Activated naive CD4-positive, alpha-beta T cell (primary cell): ENCODE measurements around the gene CCDC9.
"Not testable (repeated sequence)": the region's sequence is repeated elsewhere in the genome, so short reads cannot be mapped to it uniquely, and the experiment has no call there.

ENCODE experiments used
- DNase-seq, 4 experiments: peaks; one replicate each; lab custom pipeline; 2025; lab: John Stamatoyannopoulos, UW

The CCDC9 gene

GRCh38 chr19:47300867-47301266, 44.5 kb downstream of the CCDC9 start:
- DNase-seq, result not testable (repeated sequence)

- no peak for DNase-seq
Measured at GRCh38 chr19:47302249-47302648, 45.9 kb downstream of the CCDC9 start.

DNA sequence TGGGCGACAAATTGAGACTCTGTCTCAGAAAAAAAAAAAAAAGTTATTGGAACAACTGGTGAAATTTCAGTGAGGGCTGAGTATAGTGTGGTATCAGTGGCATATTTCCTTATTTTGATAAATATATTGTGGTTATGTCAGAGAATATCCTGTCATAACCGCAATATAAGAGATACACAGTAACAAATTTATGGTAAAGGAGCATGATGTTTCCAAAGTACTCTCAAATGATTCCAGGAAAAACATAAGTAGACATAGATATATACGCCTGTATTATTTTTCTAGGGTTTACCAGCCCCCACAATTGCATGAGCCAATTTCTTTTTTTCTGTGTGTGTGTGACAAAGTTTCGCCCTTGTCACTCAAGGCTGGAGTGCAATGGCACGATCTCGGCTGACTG, 47.6 kb downstream of the CCDC9 start:
- DNase-seq, result no peak

DNA sequence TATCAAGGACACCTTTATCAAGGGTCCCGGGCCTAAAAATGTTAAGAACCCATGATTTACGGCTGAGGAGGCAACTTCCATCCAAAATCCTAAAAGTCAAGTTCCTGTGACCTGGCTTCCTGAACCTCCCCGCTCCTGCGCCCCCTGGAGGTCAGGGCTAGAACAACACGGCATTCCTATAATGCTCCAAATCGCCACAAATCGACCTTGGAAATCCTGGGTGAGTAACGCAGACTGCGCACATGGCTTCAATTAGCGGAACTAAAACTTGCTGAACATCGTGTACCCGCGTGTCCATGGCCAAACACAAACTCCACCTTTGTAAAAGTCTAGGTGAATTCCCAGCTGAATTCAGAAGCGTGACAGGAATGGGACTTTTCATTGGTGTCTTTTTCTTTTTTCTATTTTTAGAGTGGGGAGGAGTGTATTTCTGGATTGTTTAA, 49.0 kb downstream of the CCDC9 start:
- peak; percentile 13 to 51 (median 26) for DNase-seq

DNA sequence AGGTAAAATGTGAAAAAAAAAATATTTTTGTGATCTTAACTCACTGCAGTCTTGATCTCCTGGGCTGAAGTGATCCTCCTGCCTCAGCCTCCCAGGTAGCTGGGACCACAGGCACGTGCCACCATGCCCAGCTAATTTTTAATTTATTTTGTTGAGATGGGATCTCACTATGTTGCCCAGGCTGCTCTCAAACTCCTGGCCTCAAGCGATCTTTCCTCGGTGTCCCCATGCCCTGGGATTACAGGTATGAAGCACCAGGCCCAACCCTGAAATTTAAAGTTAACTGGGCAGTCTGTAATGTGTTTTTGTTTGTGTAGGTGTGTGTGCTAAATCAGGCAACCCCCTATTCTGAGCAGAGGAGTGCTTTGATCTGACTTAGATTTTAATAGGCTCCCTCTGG, 50.0 kb downstream of the CCDC9 start:
- DNase-seq, result no peak

- DNase-seq, result no peak
Measured at GRCh38 chr19:47309038-47309437, 52.7 kb downstream of the CCDC9 start.

- DNase-seq, result no peak
Measured at GRCh38 chr19:47309608-47310007, 53.3 kb downstream of the CCDC9 start, which contains the start of gene C5AR1. Gene C5AR1, plus strand, starts transcription at chr19:47309861. Its CDS starts 35 bp downstream, at chr19:47309896.

DNA sequence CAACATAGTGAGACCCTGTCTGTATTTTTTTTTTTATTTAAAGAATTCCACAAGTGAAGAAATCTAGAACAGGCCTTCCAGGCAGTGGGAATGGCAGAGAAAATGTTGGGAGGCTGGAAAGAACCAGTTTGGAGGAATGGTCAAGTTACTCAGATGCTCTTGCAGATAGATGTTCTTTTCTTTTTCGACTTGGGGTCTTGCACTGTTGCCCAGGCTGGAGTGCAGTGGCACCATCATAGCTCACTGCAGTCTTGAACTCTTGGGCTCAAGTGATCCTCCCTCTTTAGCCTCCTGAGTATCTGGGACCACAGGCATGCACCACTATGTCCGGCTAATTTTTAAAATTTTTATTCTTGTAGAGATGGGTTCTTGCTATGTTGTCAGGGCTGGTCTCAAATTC, 54.0 kb downstream of the CCDC9 start:
- DNase-seq, result no peak

DNA sequence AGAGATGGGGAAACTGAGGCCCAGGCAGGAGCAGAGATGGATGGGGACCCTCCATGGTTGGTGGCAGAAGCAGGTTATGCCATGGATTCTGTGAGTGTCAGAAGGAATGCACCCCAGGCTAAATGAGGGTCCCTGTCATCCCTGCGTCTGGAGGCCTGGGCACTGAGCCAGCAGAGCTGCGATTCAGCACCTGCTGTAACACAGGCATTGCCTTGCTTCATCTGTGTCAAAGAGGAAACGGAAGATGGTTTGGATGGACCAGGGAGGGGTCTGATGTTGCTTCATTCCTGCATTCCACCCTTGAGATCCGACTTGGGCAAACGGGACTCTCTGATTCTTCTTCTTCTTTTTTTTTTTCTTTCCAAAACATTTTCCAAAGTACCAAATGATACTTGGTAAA, 54.5 kb downstream of the CCDC9 start:
- no peak for DNase-seq

DNA sequence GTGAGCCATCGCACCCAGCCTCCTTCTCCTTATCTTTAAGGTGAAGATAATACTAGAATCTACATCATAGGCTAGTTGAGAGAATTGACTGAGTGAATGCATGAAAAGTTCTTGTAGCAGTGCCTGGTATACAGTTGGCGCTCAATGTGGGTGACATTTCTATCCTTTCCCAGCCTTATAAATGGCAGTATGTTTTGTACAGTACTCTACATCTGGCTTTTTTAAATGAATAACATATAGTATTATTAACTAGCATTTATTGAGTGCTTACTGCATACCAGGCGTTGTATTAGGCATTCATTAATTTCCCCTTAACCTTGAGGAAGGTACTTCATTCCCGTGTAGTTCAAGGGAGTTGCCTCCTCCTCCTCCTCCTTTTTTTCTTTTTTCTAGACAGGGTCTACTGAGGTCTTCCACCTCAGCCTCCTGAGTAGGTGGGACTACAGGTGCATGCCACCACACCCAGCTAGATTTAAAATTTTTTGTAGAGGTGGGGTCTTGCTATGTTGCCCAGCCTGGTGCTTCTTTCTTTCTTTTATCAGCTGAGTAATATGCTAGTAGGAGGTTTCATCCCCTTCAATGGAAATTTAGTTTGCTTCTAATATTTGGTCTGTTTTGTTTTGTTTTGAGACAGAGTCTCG, 56.2 kb downstream of the CCDC9 start:
- no peak for DNase-seq

DNA sequence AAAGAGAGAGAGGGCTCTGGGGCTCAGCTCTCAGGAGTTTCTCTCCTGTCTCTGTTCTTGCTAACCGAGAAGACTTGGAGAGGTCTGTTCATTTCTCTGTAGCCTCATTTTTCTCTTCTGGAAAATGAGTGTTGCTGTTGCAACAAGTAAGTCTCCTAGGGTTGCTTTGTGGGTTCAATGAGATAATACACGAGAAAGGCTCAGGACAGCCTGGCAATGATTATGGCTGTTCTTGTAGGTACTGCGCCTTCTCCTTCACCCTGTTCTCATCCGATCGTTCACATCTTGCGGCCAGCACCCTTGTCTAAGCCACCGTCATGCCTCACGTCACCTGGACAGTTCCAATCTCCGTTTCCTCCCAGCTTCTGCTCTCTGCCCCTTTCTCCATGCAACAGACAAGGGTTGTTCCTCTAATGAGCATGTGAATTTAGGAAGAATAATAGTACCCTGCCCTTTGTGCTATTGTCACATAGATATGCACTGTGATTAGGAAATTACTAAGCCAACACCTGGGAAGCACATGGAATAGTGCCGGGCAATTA, 57.5 kb downstream of the CCDC9 start:
- DNase-seq, result no peak

- DNase-seq, result no peak
Measured at GRCh38 chr19:47315125-47315821, 58.9 kb downstream of the CCDC9 start.

DNA sequence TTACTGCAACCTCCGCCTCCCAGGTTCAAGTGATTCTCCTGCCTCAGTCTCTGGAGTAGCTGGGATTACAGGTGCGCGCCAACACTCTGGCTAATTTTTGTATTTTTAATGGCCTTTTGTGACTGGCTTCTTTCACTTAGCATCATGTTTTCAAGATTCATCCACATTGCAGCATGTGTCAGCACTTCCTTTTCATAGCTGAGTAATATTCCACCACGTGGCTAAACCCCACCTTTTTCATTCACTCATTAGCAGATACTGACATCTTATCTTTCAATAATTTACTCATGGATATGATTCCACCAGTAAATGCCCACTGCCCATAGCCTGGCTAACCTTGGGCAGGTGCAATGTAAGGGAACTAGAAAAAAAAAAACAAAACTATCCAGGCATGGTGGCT, 60.2 kb downstream of the CCDC9 start:
- DNase-seq, result no peak

GRCh38 chr19:47319923-47320871, 63.9 kb downstream of the CCDC9 start:
- DNase-seq, result no peak
